ENCODE measurements around the gene SLC22A15. TPM values are rescaled to one million over a fixed set of nuclear protein-coding genes. Genes with fewer than 3 reads are reported as not detected.

SLC22A15 gene
- total and polyA plus RNA-seq, 2 experiments from 2014 or later, result 2.7 to 3.8 TPM

- Histone ChIP-seq H3K4me3 (no peak overlapping the region), H3K9me2 (ENCODE audit: insufficient read depth) (no peaks in the 10 kb centered on the region), H3K79me2 (replicated peaks; ENCODE audit: insufficient read depth) (peaks cover 32% of the 10 kb centered on the region), H3F3A (replicated peaks; ENCODE audit: low read depth) (peaks cover 2% of the 10 kb centered on the region; the same call in 1 of the 2 replicates), H3K27me3 (ENCODE audit: insufficient read depth) (no peaks in the 10 kb centered on the region), H3K4me1 (ENCODE audit: insufficient read depth) (peaks cover 27% of the 10 kb centered on the region), H4K20me1 (replicated peaks; ENCODE audit: insufficient read depth) (no peaks in the 10 kb centered on the region), H2AFZ (no peak overlapping the region), H3K27ac (ENCODE audit: low read depth) (no peak overlapping the region), H3K36me3 (ENCODE audit: insufficient read depth) (no peaks in the 10 kb centered on the region), H3K4me2 (no peak overlapping the region)
- Mint-ChIP-seq H3K27me3 (ENCODE audit: insufficient read depth, low read depth, poor library complexity) (peaks cover 5% of the 10 kb centered on the region), H3K4me3 (no peak overlapping the region), H3K4me1 (peaks cover 25% of the 10 kb centered on the region), H3K36me3 (ENCODE audit: low read depth) (no peaks in the 10 kb centered on the region), H3K27ac (no peak overlapping the region), H3K9me3 (no peaks in the 10 kb centered on the region)
- no peak for TF ChIP-seq JUNB (IDR thresholded peaks at IDR 0.05; ENCODE audit: unreplicated experiment)
- no peak for TF ChIP-seq EZH2phosphoT487 (IDR thresholded peaks at IDR 0.05; ENCODE audit: unreplicated experiment)
- TF ChIP-seq REST (IDR thresholded peaks at IDR 0.05; ENCODE audit: unreplicated experiment), result no peak
- TF ChIP-seq NANOG (IDR thresholded peaks at IDR 0.05; ENCODE audit: borderline replicate concordance), result no peak
- DNase-seq (ENCODE audit: low spot score), result no peak
- no peak for ATAC-seq
Measured at GRCh38 chr1:115980156-115980555, 3.8 kb downstream of the SLC22A15 start.

- H3K4me3 ChIP-seq, result no peak overlapping the region
- H3K27me3 ChIP-seq (ENCODE audit: insufficient read depth), result no peaks in the 10 kb centered on the region
- no peaks in the 10 kb centered on the region; the same call in 1 of the 2 replicates for H3F3A ChIP-seq (replicated peaks; ENCODE audit: low read depth)
- H3K27ac Mint-ChIP-seq, result no peak overlapping the region
- no peak for TF ChIP-seq POLR2AphosphoS5 (IDR thresholded peaks at IDR 0.05; ENCODE audit: low read depth)
- peak; percentile 89 to 90 for TF ChIP-seq CTCF (conservative IDR thresholded peaks at IDR 0.05; ENCODE audit: low read depth in 2 of 2)
- no peaks in the 10 kb centered on the region for H4K20me1 ChIP-seq (replicated peaks; ENCODE audit: insufficient read depth)
- no peaks in the 10 kb centered on the region for H3K9me3 Mint-ChIP-seq
- no peak overlapping the region for H3K4me2 ChIP-seq
- H3K4me1 Mint-ChIP-seq, result peaks cover 25% of the 10 kb centered on the region
- no peaks in the 10 kb centered on the region for H3K36me3 Mint-ChIP-seq (ENCODE audit: low read depth)
- H3K4me3 Mint-ChIP-seq, result no peak overlapping the region
- no peak overlapping the region for H2AFZ ChIP-seq
- peaks cover 32% of the 10 kb centered on the region for H3K79me2 ChIP-seq (replicated peaks; ENCODE audit: insufficient read depth)
- ATAC-seq, result peak; percentile 55
- DNase-seq (ENCODE audit: low spot score), result peak; percentile 90
- no peaks in the 10 kb centered on the region for H3K27me3 Mint-ChIP-seq (ENCODE audit: insufficient read depth, low read depth, poor library complexity)
- no peaks in the 10 kb centered on the region for H3K9me2 ChIP-seq (ENCODE audit: insufficient read depth)
- peaks cover 27% of the 10 kb centered on the region for H3K4me1 ChIP-seq (ENCODE audit: insufficient read depth)
- no peaks in the 10 kb centered on the region for H3K36me3 ChIP-seq (ENCODE audit: insufficient read depth)
- H3K27ac ChIP-seq (ENCODE audit: low read depth), result no peak overlapping the region
Measured at GRCh38 chr1:115980998-115981993, 5.0 kb downstream of the SLC22A15 start.

Measured in GM23338 (cell line).